ENCODE data around the gene SEC14L3. TPM values are rescaled to one million over a fixed set of nuclear protein-coding genes. Genes with fewer than 3 reads are reported as not detected.
A peak's percentile ranks its signal among the peaks of the same experiment; 100 is the strongest.

Gene SEC14L3
- total and polyA plus RNA-seq, 2 of the 13 experiments (the other 11 are each of a cell fraction or from before 2014, with no cell fraction given), result not detected

GRCh38 chr22:30495041-30495784 is 23.4 kb upstream of the SEC14L3 start:
- in situ Hi-C loops (cut with HindIII; ENCODE audit: extremely low pct_ligation_motif_present, low pct_unique_long_range_greater_than_20kb) (no loop called here), intact Hi-C loops (cut with micrococcal nuclease; ENCODE audit: unreplicated experiment) (no loop called here)
- Histone ChIP-seq H3K36me3 (replicated peaks in 1 of 2; ENCODE audit: control insufficient read depth in 1 of 2, insufficient read depth in 2 of 2, low read length in 2 of 2) (no peaks in the 10 kb centered on the region), H3K9ac (ENCODE audit: insufficient read depth, low read depth, low read length) (no peak overlapping the region), H3K27me3 (ENCODE audit: control insufficient read depth in 1 of 2, insufficient read depth in 2 of 2, low read length in 2 of 2) (peaks cover 2 to 43% of the 10 kb centered on the region in 2 experiments), H3K4me1 (ENCODE audit: insufficient read depth, low read length) (peaks cover 15% of the 10 kb centered on the region), H3K4me2 (ENCODE audit: low read depth, low read length) (no peak overlapping the region), H2AFZ (ENCODE audit: low read length) (no peak overlapping the region), H3K9me3 (ENCODE audit: low read length) (no peaks in the 10 kb centered on the region), H3K27ac (ENCODE audit: extremely low read length, insufficient read depth, low read length) (no peak overlapping the region), H3K79me2 (ENCODE audit: insufficient read depth, low read length) (no peaks in the 10 kb centered on the region), H3K4me3 (replicated peaks in 1 of 3; ENCODE audit: insufficient read depth in 1 of 3, low read depth in 2 of 3, low read length in 3 of 3) (no peak overlapping the region), H4K20me1 (ENCODE audit: insufficient read depth, low read length) (no peaks in the 10 kb centered on the region)
- no peak for DNase-seq (ENCODE audit: low spot score)
- ATAC-seq, result no peak
- TF ChIP-seq MNT (IDR thresholded peaks at IDR 0.05) (peak; percentile 78), KAT8 (CRISPR knock-in tag; IDR thresholded peaks at IDR 0.05) (no peak)
- ChIA-PET POLR2A (no interaction called here), CTCF (ENCODE audit: low intra/inter-chr PET ratio, low total read pairs) (no interaction called here)
- no TSS peak for BruUV-seq (replicated peaks)
- WGBS (ENCODE audit: low lambda C conversion rate), result 47% methylated on average over 9 of the region's 14 CpGs
- FAIRE-seq, result no peak

- FAIRE-seq (no peak), DNase-seq (ENCODE audit: low spot score) (no peak), ATAC-seq (no peak)
- intact Hi-C loops (cut with micrococcal nuclease; ENCODE audit: unreplicated experiment), result no loop called here
- Histone ChIP-seq H3K9ac (ENCODE audit: insufficient read depth, low read depth, low read length) (no peak overlapping the region), H2AFZ (ENCODE audit: low read length) (no peak overlapping the region), H3K9me3 (ENCODE audit: low read length) (no peaks in the 10 kb centered on the region), H3K79me2 (ENCODE audit: insufficient read depth, low read length) (no peaks in the 10 kb centered on the region), H3K27ac (ENCODE audit: extremely low read length, insufficient read depth, low read length) (no peak overlapping the region), H3K4me1 (ENCODE audit: insufficient read depth, low read length) (peaks cover 4% of the 10 kb centered on the region), H3K27me3 (ENCODE audit: control insufficient read depth in 1 of 2, insufficient read depth in 2 of 2, low read length in 2 of 2) (peaks cover 2 to 43% of the 10 kb centered on the region in 2 experiments), H3K4me3 (replicated peaks in 1 of 3; ENCODE audit: insufficient read depth in 1 of 3, low read depth in 2 of 3, low read length in 3 of 3) (no peak overlapping the region), H4K20me1 (ENCODE audit: insufficient read depth, low read length) (no peaks in the 10 kb centered on the region), H3K36me3 (replicated peaks in 1 of 2; ENCODE audit: control insufficient read depth in 1 of 2, insufficient read depth in 2 of 2, low read length in 2 of 2) (no peaks in the 10 kb centered on the region), H3K4me2 (ENCODE audit: low read depth, low read length) (no peak overlapping the region)
- CTCF ChIA-PET (ENCODE audit: low intra/inter-chr PET ratio, low total read pairs), result no interaction called here
- no TSS peak for BruUV-seq (replicated peaks)
- POLR2A ChIA-PET, result no interaction called here
- 92% methylated on average over 2 of the region's 12 CpGs for WGBS (ENCODE audit: low lambda C conversion rate)
- in situ Hi-C loops (cut with HindIII; ENCODE audit: extremely low pct_ligation_motif_present, low pct_unique_long_range_greater_than_20kb), result no loop called here
- no peak for TF ChIP-seq ZNF629 (CRISPR knock-in tag; conservative IDR thresholded peaks at IDR 0.05)
- TF ChIP-seq ZNF136 (CRISPR knock-in tag; IDR thresholded peaks at IDR 0.05; ENCODE audit: low read depth), result no peak
- no peak for TF ChIP-seq MIXL1 (CRISPR knock-in tag; IDR thresholded peaks at IDR 0.05)
- no peak for TF ChIP-seq POLR2AphosphoS5 (IDR thresholded peaks at IDR 0.05; ENCODE audit: low read depth, low read length)
- no peak for TF ChIP-seq SIX4 (CRISPR knock-in tag; IDR thresholded peaks at IDR 0.05)
- no peak for TF ChIP-seq ZNF816 (CRISPR knock-in tag; IDR thresholded peaks at IDR 0.05; ENCODE audit: borderline replicate concordance)
- TF ChIP-seq ZNF543 (CRISPR knock-in tag; IDR thresholded peaks at IDR 0.05), result no peak
- TF ChIP-seq KMT2A (CRISPR knock-in tag; IDR thresholded peaks at IDR 0.05), result no peak
- TF ChIP-seq KDM5A (IDR thresholded peaks at IDR 0.05; ENCODE audit: borderline replicate concordance, low read length), result no peak
- no peak for TF ChIP-seq MIER3 (CRISPR knock-in tag; IDR thresholded peaks at IDR 0.05; ENCODE audit: borderline replicate concordance)
- no peak for TF ChIP-seq ZNF18 (CRISPR knock-in tag; IDR thresholded peaks at IDR 0.05; ENCODE audit: insufficient replicate concordance)
Measured at GRCh38 chr22:30492144-30492543, 20.3 kb upstream of the SEC14L3 start.

Data from HepG2 (cell line).